ENCODE data around the gene TMEM129.

TMEM129 gene

GRCh38 chr4:1691737-1692373, 29.3 kb downstream of the TMEM129 start:
- Histone ChIP-seq H3K79me2 (ENCODE audit: control insufficient read depth, low read length) (peaks cover 5% of the 10 kb centered on the region), H4K20me1 (ENCODE audit: control insufficient read depth, insufficient read depth, low read depth, low read length) (peaks cover 40% of the 10 kb centered on the region), H3K9me3 (ENCODE audit: control insufficient read depth, insufficient read depth, low read length) (no peaks in the 10 kb centered on the region), H3K27me3 (ENCODE audit: control insufficient read depth, low read length) (no peaks in the 10 kb centered on the region), H3K27ac (ENCODE audit: low read depth, low read length) (no peak overlapping the region), H3K36me3 (ENCODE audit: control insufficient read depth, low read length) (peaks cover 65% of the 10 kb centered on the region), H3K4me1 (ENCODE audit: control insufficient read depth, low read length) (peaks cover 6% of the 10 kb centered on the region; the same call in 1 of the 2 replicates), H3K9me2 (replicated peaks; ENCODE audit: control insufficient read depth, low read length) (no peaks in the 10 kb centered on the region), H3F3A (ENCODE audit: control insufficient read depth, insufficient read depth) (peaks cover 71% of the 10 kb centered on the region), H3K4me3 (ENCODE audit: low read length) (no peak overlapping the region), H3K4me2 (ENCODE audit: low read length) (no peak overlapping the region)
- no peak for TF ChIP-seq CTCF (IDR thresholded peaks at IDR 0.05; ENCODE audit: low read depth, low read length, poor library complexity, severe bottlenecking)
- no peak for TF ChIP-seq EZH2phosphoT487 (IDR thresholded peaks at IDR 0.05; ENCODE audit: borderline replicate concordance, low read length)

GRCh38 chr4:1690698-1691097, 30.4 kb downstream of the TMEM129 start:
- peaks cover 53% of the 10 kb centered on the region for H3K36me3 ChIP-seq (ENCODE audit: control insufficient read depth, low read length)
- no peak overlapping the region for H3K4me3 ChIP-seq (ENCODE audit: low read length)
- peaks cover 40% of the 10 kb centered on the region for H4K20me1 ChIP-seq (ENCODE audit: control insufficient read depth, insufficient read depth, low read depth, low read length)
- TF ChIP-seq CTCF (IDR thresholded peaks at IDR 0.05; ENCODE audit: low read depth, low read length, poor library complexity, severe bottlenecking) (no peak), EZH2phosphoT487 (IDR thresholded peaks at IDR 0.05; ENCODE audit: borderline replicate concordance, low read length) (no peak)
- no peak overlapping the region for H3K27ac ChIP-seq (ENCODE audit: low read depth, low read length)
- peaks cover 60% of the 10 kb centered on the region for H3F3A ChIP-seq (ENCODE audit: control insufficient read depth, insufficient read depth)
- H3K9me2 ChIP-seq (replicated peaks; ENCODE audit: control insufficient read depth, low read length) = no peaks in the 10 kb centered on the region
- H3K4me1 ChIP-seq (ENCODE audit: control insufficient read depth, low read length) = peaks cover 6% of the 10 kb centered on the region; the same call in 1 of the 2 replicates
- no peaks in the 10 kb centered on the region for H3K9me3 ChIP-seq (ENCODE audit: control insufficient read depth, insufficient read depth, low read length)
- no peaks in the 10 kb centered on the region for H3K27me3 ChIP-seq (ENCODE audit: control insufficient read depth, low read length)
- H3K4me2 ChIP-seq (ENCODE audit: low read length) = no peak overlapping the region
- peaks cover 5% of the 10 kb centered on the region for H3K79me2 ChIP-seq (ENCODE audit: control insufficient read depth, low read length)

GRCh38 chr4:1686440-1687036, 34.6 kb downstream of the TMEM129 start:
- peaks cover 32% of the 10 kb centered on the region for H3F3A ChIP-seq (ENCODE audit: control insufficient read depth, insufficient read depth)
- peaks cover 12% of the 10 kb centered on the region for H3K36me3 ChIP-seq (ENCODE audit: control insufficient read depth, low read length)
- H3K4me1 ChIP-seq (ENCODE audit: control insufficient read depth, low read length) = peaks cover 20% of the 10 kb centered on the region
- H3K79me2 ChIP-seq (ENCODE audit: control insufficient read depth, low read length) = no peaks in the 10 kb centered on the region
- H3K4me2 ChIP-seq (ENCODE audit: low read length) = no peak overlapping the region
- H3K9me2 ChIP-seq (replicated peaks; ENCODE audit: control insufficient read depth, low read length) = no peaks in the 10 kb centered on the region
- H3K4me3 ChIP-seq (ENCODE audit: low read length) = no peak overlapping the region
- no peak overlapping the region for H3K27ac ChIP-seq (ENCODE audit: low read depth, low read length)
- no peaks in the 10 kb centered on the region for H3K9me3 ChIP-seq (ENCODE audit: control insufficient read depth, insufficient read depth, low read length)
- H4K20me1 ChIP-seq (ENCODE audit: control insufficient read depth, insufficient read depth, low read depth, low read length) = peaks cover 11% of the 10 kb centered on the region; the same call in 1 of the 2 replicates
- H3K27me3 ChIP-seq (ENCODE audit: control insufficient read depth, low read length) = peaks cover 11% of the 10 kb centered on the region
- no peak for TF ChIP-seq CTCF (IDR thresholded peaks at IDR 0.05; ENCODE audit: low read depth, low read length, poor library complexity, severe bottlenecking)
- TF ChIP-seq EZH2phosphoT487 (IDR thresholded peaks at IDR 0.05; ENCODE audit: borderline replicate concordance, low read length) = no peak
